Neuronal stem cell (in vitro differentiated cells): ENCODE results near the gene CEP57L1.
"Not testable (repeated sequence)": the region's sequence is repeated elsewhere in the genome, so short reads cannot be mapped to it uniquely, and the experiment has no call there.

Source experiments
- DNase-seq: peaks from one replicate; pipeline ENCODE4 v3.0.0-alpha.2; 2013; ENCODE audit warnings: low spot score
- H2AFZ ChIP-seq: one replicate; pipeline ENCODE4 v1.6.1; 2013; ENCODE audit warnings: mild to moderate bottlenecking, low read length, inconsistent platforms
- H2AK5ac ChIP-seq: 2 replicates; pipeline ENCODE4 v1.6.1; 2013; ENCODE audit warnings: low read depth, mild to moderate bottlenecking, inconsistent platforms, low read length, moderate library complexity, mixed read lengths
- H2BK120ac ChIP-seq: 2 replicates; pipeline ENCODE4 v1.6.1; 2013; ENCODE audit warnings: low read depth, mild to moderate bottlenecking, inconsistent platforms, low read length, moderate library complexity, mixed read lengths
- H2BK12ac ChIP-seq: one replicate; pipeline ENCODE4 v1.6.1; 2013; ENCODE audit warnings: low read length, inconsistent platforms
- H2BK15ac ChIP-seq: 2 replicates; pipeline ENCODE4 v1.6.1; 2013; ENCODE audit warnings: mild to moderate bottlenecking, low read length, inconsistent platforms, mixed read lengths
- H2BK5ac ChIP-seq: one replicate; pipeline ENCODE4 v1.6.1; 2013; ENCODE audit warnings: inconsistent platforms, mild to moderate bottlenecking, low read length, moderate library complexity
- H3K14ac ChIP-seq: one replicate; pipeline ENCODE4 v1.6.1; 2013; ENCODE audit warnings: low read length, inconsistent platforms
- H3K18ac ChIP-seq: 2 replicates; pipeline ENCODE4 v1.6.1; 2013; ENCODE audit warnings: low read length, inconsistent platforms
- H3K23ac ChIP-seq: 2 replicates; pipeline ENCODE4 v1.6.1; 2013; ENCODE audit warnings: low read depth, mild to moderate bottlenecking, mixed read lengths, low read length, inconsistent platforms; ENCODE audit not compliant: poor library complexity
- H3K27ac ChIP-seq: replicated peaks from 3 replicates; pipeline ENCODE4 v1.5.1; 2013; ENCODE audit warnings: low read length, inconsistent platforms
- H3K27me3 ChIP-seq, 3 experiments: 2 replicates each; pipeline ENCODE4 v1.6.1; 2013; ENCODE audit warnings: low read length in 3 of 3, mild to moderate bottlenecking in 2 of 3, inconsistent platforms in 1 of 3, low read depth in 1 of 3, mixed read lengths in 1 of 3, moderate library complexity in 1 of 3; ENCODE audit not compliant: control insufficient read depth in 3 of 3, insufficient read depth in 3 of 3
- H3K36me3 ChIP-seq, 2 donors: replicated peaks in 1 of 2; 2 replicates each; pipeline ENCODE4 v1.6.1; 2013; ENCODE audit warnings: low read length in 2 of 2; ENCODE audit not compliant: control insufficient read depth in 2 of 2, insufficient read depth in 2 of 2
- H3K4ac ChIP-seq: 2 replicates; pipeline ENCODE4 v1.6.1; 2013; ENCODE audit warnings: inconsistent platforms, mild to moderate bottlenecking, low read length, moderate library complexity
- H3K4me1 ChIP-seq, 2 donors: 1 replicate in 1 of 2; 2 replicates in 1 of 2; pipeline ENCODE4 v1.6.1; 2013; ENCODE audit warnings: low read length in 2 of 2, low read depth in 1 of 2; ENCODE audit not compliant: control insufficient read depth in 2 of 2, insufficient read depth in 1 of 2
- H3K4me2 ChIP-seq: one replicate; pipeline ENCODE4 v1.6.1; 2013; ENCODE audit warnings: mild to moderate bottlenecking, low read length, inconsistent platforms; ENCODE audit not compliant: insufficient read depth, poor library complexity, severe bottlenecking
- H3K4me3 ChIP-seq, 2 donors: 2 replicates each; pipeline ENCODE4 v1.5.1; 2013; ENCODE audit warnings: low read length in 2 of 2, mild to moderate bottlenecking in 2 of 2, inconsistent platforms in 1 of 2, moderate library complexity in 1 of 2
- H3K79me1 ChIP-seq: one replicate; pipeline ENCODE4 v1.6.1; 2013; ENCODE audit warnings: low read depth, mild to moderate bottlenecking, inconsistent platforms, low read length, moderate library complexity
- H3K9ac ChIP-seq: one replicate; pipeline ENCODE4 v1.6.1; 2013; ENCODE audit warnings: mild to moderate bottlenecking, low read depth, low read length, inconsistent platforms; ENCODE audit not compliant: poor library complexity
- H3K9me3 ChIP-seq, 2 donors: replicated peaks in 1 of 2; 2 replicates each; pipeline versions ENCODE3 to v1.6.1; 2013; ENCODE audit warnings: low read length in 2 of 2, mild to moderate bottlenecking in 2 of 2, inconsistent platforms in 1 of 2, low read depth in 1 of 2, mixed read lengths in 1 of 2, moderate library complexity in 1 of 2; ENCODE audit not compliant: control insufficient read depth in 2 of 2, insufficient read depth in 1 of 2
- H4K8ac ChIP-seq: one replicate; pipeline ENCODE4 v1.6.1; 2013; ENCODE audit warnings: low read depth, mild to moderate bottlenecking, inconsistent platforms, low read length, moderate library complexity
- H4K91ac ChIP-seq: one replicate; pipeline ENCODE4 v1.6.1; 2013; ENCODE audit warnings: low read length, low read depth, mild to moderate bottlenecking, inconsistent platforms; ENCODE audit not compliant: poor library complexity
- WGBS, 2 donors: extraction: QIAGEN DNeasy Blood & Tissue Kit; methylation state at CpG; one replicate each; pipeline ENCODE4 v1.1.7; 2013; ENCODE audit warnings: missing lambda C conversion rate in 2 of 2, mixed read lengths in 1 of 2; ENCODE audit not compliant: insufficient read length in 2 of 2, insufficient replicate concordance in 1 of 2; ENCODE audit errors: extremely low coverage in 2 of 2; 5-methylcytosine and 5-hydroxymethylcytosine counted together

CEP57L1 gene

GRCh38 chr6:109136039-109136438, 40.7 kb downstream of the CEP57L1 start:
- DNase-seq, H3K27ac ChIP-seq, H3K23ac ChIP-seq, H3K9me3 ChIP-seq, H2BK120ac ChIP-seq, H3K4ac ChIP-seq, H2AFZ ChIP-seq, H3K36me3 ChIP-seq, H3K9ac ChIP-seq, H3K18ac ChIP-seq, H3K27me3 ChIP-seq, H2BK5ac ChIP-seq, H2BK12ac ChIP-seq, H2BK15ac ChIP-seq, H4K91ac ChIP-seq, H3K4me2 ChIP-seq, H4K8ac ChIP-seq, H3K4me1 ChIP-seq, H2AK5ac ChIP-seq, H3K14ac ChIP-seq, H3K4me3 ChIP-seq, H3K79me1 ChIP-seq: not testable (repeated sequence)
- no CpG with 5 or more reads among the region's 6 CpGs for WGBS, 2 donors

- not testable (repeated sequence) for H2AFZ ChIP-seq, H2BK12ac ChIP-seq, DNase-seq, H3K4me2 ChIP-seq, H3K27ac ChIP-seq, H2BK120ac ChIP-seq, H3K36me3 ChIP-seq, H3K18ac ChIP-seq, H2BK15ac ChIP-seq, H3K14ac ChIP-seq, H4K8ac ChIP-seq, H2BK5ac ChIP-seq, H3K9me3 ChIP-seq, H4K91ac ChIP-seq, H3K23ac ChIP-seq, H3K27me3 ChIP-seq, H3K9ac ChIP-seq, H3K4me1 ChIP-seq, H2AK5ac ChIP-seq, H3K4me3 ChIP-seq, H3K79me1 ChIP-seq, H3K4ac ChIP-seq
- WGBS, 2 donors: no CpG with 5 or more reads among the region's 6 CpGs
Observed at GRCh38 chr6:109136530-109136929, 41.2 kb downstream of the CEP57L1 start.

GRCh38 chr6:109139109-109139508, 43.8 kb downstream of the CEP57L1 start:
- peaks cover 0 to 2% of the 10 kb centered on the region in 2 donors for H3K9me3 ChIP-seq
- DNase-seq: no peak
- H4K91ac ChIP-seq: no peak overlapping the region
- H4K8ac ChIP-seq: no peak overlapping the region
- H3K14ac ChIP-seq: no peak overlapping the region
- H3K4me1 ChIP-seq: no peaks in the 10 kb centered on the region
- no peak overlapping the region for H2BK15ac ChIP-seq
- no peak overlapping the region for H2AK5ac ChIP-seq
- no CpG with 5 or more reads among the region's 6 CpGs for WGBS, 2 donors
- no peak overlapping the region for H3K4me2 ChIP-seq
- no peak overlapping the region for H2AFZ ChIP-seq
- no peak overlapping the region for H3K4me3 ChIP-seq
- H2BK5ac ChIP-seq: no peak overlapping the region
- H3K79me1 ChIP-seq: no peaks in the 10 kb centered on the region
- no peak overlapping the region for H2BK12ac ChIP-seq
- H3K27ac ChIP-seq: no peak overlapping the region
- H2BK120ac ChIP-seq: no peak overlapping the region
- H3K23ac ChIP-seq: no peak overlapping the region
- H3K36me3 ChIP-seq: peaks cover 0 to 7% of the 10 kb centered on the region in 2 donors
- H3K18ac ChIP-seq: no peak overlapping the region
- no peak overlapping the region for H3K9ac ChIP-seq
- no peaks in the 10 kb centered on the region for H3K27me3 ChIP-seq
- no peak overlapping the region for H3K4ac ChIP-seq

- H3K23ac ChIP-seq, H3K9ac ChIP-seq, H2BK5ac ChIP-seq, DNase-seq, H2AFZ ChIP-seq, H2BK12ac ChIP-seq, H2BK120ac ChIP-seq, H3K4me3 ChIP-seq, H3K14ac ChIP-seq, H3K9me3 ChIP-seq, H3K4me1 ChIP-seq, H3K4ac ChIP-seq, H3K79me1 ChIP-seq, H2BK15ac ChIP-seq, H3K27me3 ChIP-seq, H3K36me3 ChIP-seq, H4K91ac ChIP-seq, H2AK5ac ChIP-seq, H3K4me2 ChIP-seq, H4K8ac ChIP-seq, H3K27ac ChIP-seq, H3K18ac ChIP-seq: not testable (repeated sequence)
Observed at GRCh38 chr6:109142067-109142466, 46.8 kb downstream of the CEP57L1 start.
